IPS DF 4.7 (cell line): ENCODE data around the gene SLC22A31.

Experiments
- DNase-seq: peaks from one replicate; pipeline ENCODE4 v3.0.0-alpha.2; 2013; ENCODE audit warnings: low spot score; ENCODE audit errors: extremely low read depth

Gene SLC22A31

GRCh38 chr16:89179656-89180315 is 20.6 kb downstream of the SLC22A31 start:
- DNase-seq = no peak

GRCh38 chr16:89179148-89179484 is 21.2 kb downstream of the SLC22A31 start:
- no peak for DNase-seq

- DNase-seq = no peak
Observed at GRCh38 chr16:89178453-89179147, 21.7 kb downstream of the SLC22A31 start.

GRCh38 chr16:89177501-89177900 is 22.8 kb downstream of the SLC22A31 start:
- DNase-seq = no peak

GRCh38 chr16:89176717-89177116 is 23.6 kb downstream of the SLC22A31 start:
- no peak for DNase-seq

GRCh38 chr16:89176147-89176690 is 24.1 kb downstream of the SLC22A31 start:
- no peak for DNase-seq

- no peak for DNase-seq
Observed at GRCh38 chr16:89175280-89176146, 24.8 kb downstream of the SLC22A31 start.

GRCh38 chr16:89174877-89175276 is 25.5 kb downstream of the SLC22A31 start:
- DNase-seq = no peak

GRCh38 chr16:89174055-89174827 is 26.1 kb downstream of the SLC22A31 start:
- no peak for DNase-seq

- no peak for DNase-seq
Observed at GRCh38 chr16:89173174-89173921, 27.0 kb downstream of the SLC22A31 start.

- DNase-seq = no peak
Observed at GRCh38 chr16:89172528-89173173, 27.7 kb downstream of the SLC22A31 start.

- no peak for DNase-seq
Observed at GRCh38 chr16:89172171-89172527, 28.2 kb downstream of the SLC22A31 start.

- no peak for DNase-seq
Observed at GRCh38 chr16:89171216-89172170, 28.8 kb downstream of the SLC22A31 start, which contains the start of gene CDH15. Gene CDH15, plus strand, starts transcription at chr16:89171748. Its CDS starts 84 bp downstream, at chr16:89171832.

GRCh38 chr16:89170346-89171215 is 29.8 kb downstream of the SLC22A31 start:
- no peak for DNase-seq

- DNase-seq = no peak
Observed at GRCh38 chr16:89169778-89170177, 30.6 kb downstream of the SLC22A31 start.

GRCh38 chr16:89168381-89169189 is 31.8 kb downstream of the SLC22A31 start:
- no peak for DNase-seq

GRCh38 chr16:89167425-89167941 is 32.9 kb downstream of the SLC22A31 start:
- DNase-seq = no peak
